HepG2 (cell line): Measurements from ENCODE around the gene SPHK2. TPM values are rescaled to one million over a fixed set of nuclear protein-coding genes. Genes with fewer than 3 reads are reported as not detected.

Experiments used
- BATF2 ChIP-seq: sonication (generic); formaldehyde crosslinking; IDR thresholded peaks from 2 replicates; pipeline ENCODE4 v1.8.0; 2022; ENCODE audit warnings: mild to moderate bottlenecking, missing genetic modification reagents, moderate library complexity
- DR1 ChIP-seq: sonication (generic); formaldehyde crosslinking; IDR thresholded peaks from 2 replicates; pipeline ENCODE4 v1.8.0; 2021; ENCODE audit warnings: mild to moderate bottlenecking, missing genetic modification reagents, inconsistent platforms
- HCFC1 ChIP-seq: fragments of 150-350 bp; IDR thresholded peaks from 2 replicates; pipeline ENCODE4 v1.6.1; 2014; ENCODE audit warnings: low read depth, low read length
- HIC2 ChIP-seq: sonication (generic); formaldehyde crosslinking; IDR thresholded peaks from 2 replicates; pipeline ENCODE4 v1.9.0; 2022; ENCODE audit warnings: low read depth, missing genetic modification reagents
- JUNB ChIP-seq: sonication (generic); formaldehyde crosslinking; IDR thresholded peaks from 2 replicates; pipeline ENCODE4 v1.8.0; 2022; ENCODE audit warnings: missing genetic modification reagents, mild to moderate bottlenecking, borderline replicate concordance
- KDM6A ChIP-seq: IDR thresholded peaks from 2 replicates; pipeline ENCODE4 v1.6.1; 2016; ENCODE audit warnings: low read depth
- MED8 ChIP-seq: sonication (generic); formaldehyde crosslinking; IDR thresholded peaks from 2 replicates; pipeline ENCODE4 v1.8.1; 2023; ENCODE audit warnings: mild to moderate bottlenecking, missing genetic modification reagents; ENCODE audit not compliant: insufficient replicate concordance
- NBN ChIP-seq: fragments of 450-650 bp; conservative IDR thresholded peaks from 2 replicates; pipeline ENCODE4 v1.6.1; 2017
- NFYC ChIP-seq: IDR thresholded peaks from 2 replicates; pipeline ENCODE4 v1.6.1; 2016; ENCODE audit warnings: missing genetic modification reagents, missing compliant biosample characterization
- NR2F2 ChIP-seq: IDR thresholded peaks from 2 replicates; pipeline ENCODE4 v1.6.1; 2012; ENCODE audit warnings: low read depth, inconsistent platforms, borderline replicate concordance
- PAXIP1 ChIP-seq: sonication (generic); formaldehyde crosslinking; conservative IDR thresholded peaks from 2 replicates; pipeline ENCODE4 v1.4.0; 2020; ENCODE audit warnings: mild to moderate bottlenecking, missing genetic modification reagents, moderate library complexity
- PTBP1 ChIP-seq: fragments of 200-400 bp; formaldehyde crosslinking; IDR thresholded peaks from 2 replicates; pipeline ENCODE4 v1.6.1; 2018; ENCODE audit warnings: low read length, low read depth; ENCODE audit not compliant: poor library complexity, severe bottlenecking
- RFXANK ChIP-seq: IDR thresholded peaks from 2 replicates; pipeline ENCODE4 v1.6.1; 2016
- SIN3A ChIP-seq: IDR thresholded peaks from 2 replicates; pipeline ENCODE4 v1.6.1; 2011; ENCODE audit warnings: low read depth, mild to moderate bottlenecking, control low read depth, low read length, borderline replicate concordance
- THRA ChIP-seq: sonication (generic); formaldehyde crosslinking; IDR thresholded peaks from 2 replicates; pipeline ENCODE4 v1.4.0; 2020; ENCODE audit warnings: missing genetic modification reagents, borderline replicate concordance
- U2AF1 ChIP-seq: fragments of 200-400 bp; formaldehyde crosslinking; optimal IDR thresholded peaks from 2 replicates; pipeline ENCODE3; 2017; ENCODE audit warnings: mild to moderate bottlenecking, low read depth, low read length
- ZBTB34 ChIP-seq: sonication (generic); formaldehyde crosslinking; IDR thresholded peaks from 2 replicates; pipeline ENCODE4 v1.8.0; 2022; ENCODE audit warnings: mild to moderate bottlenecking, missing genetic modification reagents
- ZNF12 ChIP-seq: sonication (generic); formaldehyde crosslinking; IDR thresholded peaks from 2 replicates; pipeline ENCODE4 v1.5.0; 2020; ENCODE audit warnings: missing genetic modification reagents
- ZNF24 ChIP-seq: fragments of 450-650 bp; IDR thresholded peaks from 2 replicates; pipeline ENCODE4 v1.6.1; 2017; ENCODE audit warnings: antibody characterized with exemption, mild to moderate bottlenecking
- ZNF530 ChIP-seq: sonication (generic); formaldehyde crosslinking; IDR thresholded peaks from 2 replicates; pipeline ENCODE4 v1.5.0; 2020; ENCODE audit warnings: low read depth, mild to moderate bottlenecking, missing genetic modification reagents
- ZNF549 ChIP-seq: sonication (generic); formaldehyde crosslinking; IDR thresholded peaks from 2 replicates; pipeline ENCODE4 v1.5.0; 2020; ENCODE audit warnings: missing genetic modification reagents
- ZSCAN29 ChIP-seq: sonication (generic); formaldehyde crosslinking; conservative IDR thresholded peaks from 2 replicates; pipeline ENCODE4 v1.4.0; 2020; ENCODE audit warnings: mild to moderate bottlenecking, missing genetic modification reagents
- polyA plus RNA-seq, 8 experiments: library from polyadenylated mRNA; depleted of rRNA in 3 of 8; stranded (reverse) in 7 of 8; unstranded in 1 of 8; fragments of >200 nt; fragmentation: Illumina TruSeq in 4 of 8; extraction: Trizol in 4 of 8; gene quantifications; 2 replicates each; pipeline versions ENCODE4 v1.2.1 to v1.2.3, GENCODE V29; 2011 to 2016; ENCODE audit warnings: low read depth in 4 of 8, missing spikeins in 1 of 8, mixed read lengths in 1 of 8; ENCODE audit not compliant: insufficient read depth in 1 of 8
- total RNA-seq, 5 experiments: library from RNA; depleted of rRNA; stranded (reverse); fragments of >200 nt; fragmentation: Illumina TruSeq; extraction: Trizol; gene quantifications; 2 replicates each; pipeline ENCODE4 v1.2.3, GENCODE V29; 2016; ENCODE audit warnings: low read depth in 1 of 5

Gene SPHK2
- total and polyA plus RNA-seq, 2 of the 13 experiments (the other 11 are each of a cell fraction or from before 2014, with no cell fraction given) = 2.9 to 14.4 TPM

GRCh38 chr19:48660852-48661710 is 41.8 kb downstream of the SPHK2 start (continued):
- TF ChIP-seq HIC2 (no peak), NR2F2 (no peak), BATF2 (CRISPR knock-in tag) (no peak), THRA (CRISPR knock-in tag) (no peak), RFXANK (CRISPR knock-in tag) (peak; percentile 99), ZNF24 (no peak), JUNB (no peak), ZSCAN29 (no peak), ZNF530 (CRISPR knock-in tag) (no peak), NBN (no peak), ZNF12 (CRISPR knock-in tag) (no peak), MED8 (CRISPR knock-in tag) (no peak), U2AF1 (no peak), HCFC1 (no peak), PTBP1 (no peak), ZBTB34 (CRISPR knock-in tag) (no peak), DR1 (no peak), KDM6A (no peak), SIN3A (no peak), NFYC (CRISPR knock-in tag) (peak; percentile 75), ZNF549 (CRISPR knock-in tag) (no peak), PAXIP1 (CRISPR knock-in tag) (no peak)
